ENCODE results near the gene STARD5. TPM values are rescaled to one million over a fixed set of nuclear protein-coding genes. Genes with fewer than 3 reads are reported as not detected.
A peak's percentile ranks its signal among the peaks of the same experiment; 100 is the strongest.

STARD5 gene
- total and polyA plus RNA-seq, 2 experiments from 2014 or later: 7.2 to 12.1 TPM

DNA sequence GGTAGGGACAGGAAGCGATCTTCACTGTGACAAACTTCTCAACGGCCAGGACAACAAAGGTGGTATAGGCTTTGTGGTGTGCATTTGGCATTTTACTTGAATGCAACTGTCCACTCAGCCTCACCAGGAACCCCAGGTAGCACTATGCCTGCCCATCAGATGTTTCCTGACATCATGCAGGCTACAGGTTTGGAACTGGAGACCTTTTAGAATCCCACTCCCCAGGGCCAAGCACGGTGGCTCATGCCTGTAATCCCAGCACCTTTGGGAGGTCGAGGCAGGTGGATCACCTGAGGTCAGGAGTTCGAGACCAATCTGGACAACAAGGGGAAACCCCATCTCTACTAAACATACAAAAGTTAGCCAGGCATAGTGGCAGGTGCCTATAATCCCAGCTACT lies 9.6 kb downstream of the STARD5 start:
- Histone ChIP-seq H3F3A (ENCODE audit: insufficient read depth) (peaks cover 35% of the 10 kb centered on the region), H3K36me3 (ENCODE audit: low read depth) (peaks cover 18% of the 10 kb centered on the region; the same call in 1 of the 2 replicates), H4K20me1 (ENCODE audit: insufficient read depth) (no peaks in the 10 kb centered on the region), H3K27ac (no peak overlapping the region), H3K9me3 (ENCODE audit: low read depth) (no peaks in the 10 kb centered on the region), H2AFZ (no peak overlapping the region), H3K79me2 (ENCODE audit: insufficient read depth) (no peaks in the 10 kb centered on the region), H3K9me2 (ENCODE audit: insufficient read depth) (no peaks in the 10 kb centered on the region), H3K4me2 (ENCODE audit: unreplicated experiment) (no peak overlapping the region), H3K27me3 (replicated peaks; ENCODE audit: insufficient read depth) (no peaks in the 10 kb centered on the region), H3K4me1 (ENCODE audit: insufficient read depth) (peaks cover 34% of the 10 kb centered on the region), H3K4me3 (no peak overlapping the region), H3K9ac (no peak overlapping the region)
- TF ChIP-seq EZH2 (IDR thresholded peaks at IDR 0.05; ENCODE audit: insufficient read depth, poor library complexity, severe bottlenecking) (no peak), EZH2phosphoT487 (IDR thresholded peaks at IDR 0.05; ENCODE audit: insufficient read depth, low read depth) (no peak)
- in situ Hi-C loops (cut with MboI): no loop called here
- 98 to 99% methylated on average over 5 of the region's 5 CpGs for WGBS, 2 experiments (ENCODE audit: low coverage in 1 of 2, low lambda C conversion rate in 2 of 2, missing lambda C conversion rate in 2 of 2)
- no peak for DNase-seq

DNA sequence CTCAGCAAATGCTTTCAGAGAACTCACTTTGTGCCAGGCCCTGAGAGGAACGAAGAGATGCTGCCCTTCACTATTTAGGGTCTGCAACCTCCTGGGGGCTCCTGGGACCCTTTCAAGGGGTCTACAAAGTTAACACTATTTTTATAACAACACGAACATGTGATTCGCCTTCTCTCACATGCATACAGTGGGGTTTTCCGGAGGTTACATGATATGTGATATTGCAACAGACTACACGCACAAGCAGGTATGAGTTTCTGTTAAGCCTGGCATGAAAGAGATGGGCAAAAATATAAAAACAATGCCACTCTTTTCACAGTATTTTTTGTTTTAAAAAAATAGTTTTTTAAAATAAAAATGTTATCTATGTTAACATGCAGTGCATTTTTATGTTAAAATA lies 10.3 kb downstream of the STARD5 start:
- Histone ChIP-seq H3F3A (ENCODE audit: insufficient read depth) (peaks cover 35% of the 10 kb centered on the region), H3K27me3 (replicated peaks; ENCODE audit: insufficient read depth) (no peaks in the 10 kb centered on the region), H3K4me1 (ENCODE audit: insufficient read depth) (peaks cover 35% of the 10 kb centered on the region), H4K20me1 (ENCODE audit: insufficient read depth) (no peaks in the 10 kb centered on the region), H3K9ac (no peak overlapping the region), H3K4me2 (ENCODE audit: unreplicated experiment) (peak overlapping the region; percentile 25), H3K4me3 (no peak overlapping the region), H3K36me3 (ENCODE audit: low read depth) (peaks cover 18% of the 10 kb centered on the region; the same call in 1 of the 2 replicates), H3K79me2 (ENCODE audit: insufficient read depth) (no peaks in the 10 kb centered on the region), H3K9me3 (ENCODE audit: low read depth) (no peaks in the 10 kb centered on the region), H3K9me2 (ENCODE audit: insufficient read depth) (no peaks in the 10 kb centered on the region), H3K27ac (peak overlapping the region; percentile 62), H2AFZ (no peak overlapping the region)
- in situ Hi-C loops (cut with MboI): no loop called here
- WGBS, 2 experiments (ENCODE audit: low coverage in 1 of 2, low lambda C conversion rate in 2 of 2, missing lambda C conversion rate in 2 of 2): 77 to 88% methylated on average over 5 of the region's 5 CpGs
- no peak for DNase-seq
- TF ChIP-seq EZH2phosphoT487 (IDR thresholded peaks at IDR 0.05; ENCODE audit: insufficient read depth, low read depth): no peak
- TF ChIP-seq EZH2 (IDR thresholded peaks at IDR 0.05; ENCODE audit: insufficient read depth, poor library complexity, severe bottlenecking): no peak

DNA sequence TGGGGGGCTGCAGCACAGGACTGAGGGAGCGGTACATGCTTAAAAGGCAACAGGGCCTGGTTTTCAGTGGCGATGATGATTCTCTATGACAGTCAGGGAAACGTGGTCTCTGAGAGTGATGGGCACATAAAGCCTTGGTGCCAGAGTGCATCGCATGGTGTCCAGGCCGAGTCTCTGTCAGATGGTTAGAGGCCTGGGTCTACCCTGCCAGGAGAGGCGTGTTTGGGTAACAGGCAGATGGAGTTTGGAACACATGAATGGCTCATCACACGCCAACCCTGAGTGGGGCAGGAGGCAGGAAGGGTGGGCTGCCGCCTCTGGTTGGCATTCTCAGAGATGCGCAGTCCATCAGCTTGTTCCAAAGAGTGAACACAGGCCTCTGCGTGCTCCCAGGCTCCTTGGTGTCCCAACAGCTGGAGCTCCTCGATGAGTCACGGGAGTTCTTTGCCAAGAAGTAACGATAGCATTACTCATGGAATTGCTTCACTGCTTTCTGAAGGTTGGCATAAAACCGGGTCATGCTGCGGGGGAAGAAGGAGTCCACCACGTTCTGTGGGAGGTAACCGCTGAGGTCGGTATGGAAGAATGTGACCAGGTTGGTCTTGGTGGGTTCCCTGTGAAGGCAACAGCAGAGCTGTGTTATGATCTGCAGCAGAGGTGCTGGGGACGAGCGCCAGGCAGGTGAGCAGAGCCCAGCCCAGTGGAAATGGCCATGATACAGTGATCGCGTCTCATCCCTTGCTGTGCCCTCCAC lies 11.0 kb downstream of the STARD5 start:
- TF ChIP-seq EZH2 (IDR thresholded peaks at IDR 0.05; ENCODE audit: insufficient read depth, poor library complexity, severe bottlenecking): no peak
- no peak for TF ChIP-seq EZH2phosphoT487 (IDR thresholded peaks at IDR 0.05; ENCODE audit: insufficient read depth, low read depth)
- in situ Hi-C loops (cut with MboI): no loop called here
- peak overlapping the region; percentile 60 for H3K9ac ChIP-seq

DNA sequence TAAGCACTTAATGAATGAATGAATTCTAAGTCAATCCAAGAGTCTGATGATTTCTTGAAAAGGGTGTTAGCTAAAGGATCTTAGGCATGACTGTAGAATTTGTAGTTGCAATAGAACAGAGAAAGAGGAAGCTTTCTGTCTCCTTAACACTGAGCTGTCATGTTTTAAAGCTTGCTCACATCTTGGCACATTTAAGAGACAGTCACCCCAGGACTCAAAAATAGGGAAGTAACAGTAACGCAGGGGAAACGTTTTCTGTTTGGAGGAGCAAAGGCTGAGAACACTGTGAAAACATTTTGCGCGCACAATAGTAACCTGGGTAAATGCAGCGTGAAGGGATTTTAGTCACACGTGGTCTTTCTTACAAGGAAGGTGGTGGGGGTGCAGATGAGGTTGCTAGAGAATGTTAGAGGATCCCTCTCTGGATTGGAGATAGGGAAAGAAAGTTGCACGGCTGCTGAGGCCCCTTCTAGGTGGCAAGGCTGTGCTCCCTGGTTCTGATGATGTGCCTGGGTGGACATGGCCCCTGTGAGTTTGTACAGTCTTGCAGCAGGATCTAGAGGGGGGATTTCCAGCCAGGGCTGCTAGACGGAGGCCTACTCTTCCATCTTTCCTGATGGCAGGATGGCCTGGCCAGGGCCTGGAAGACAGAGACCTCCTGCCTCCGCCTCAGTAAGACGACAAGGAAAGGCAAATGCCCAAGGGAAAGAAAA lies 12.0 kb downstream of the STARD5 start:
- in situ Hi-C loops (cut with MboI): no loop called here
- no peaks in the 10 kb centered on the region for H3K9me3 ChIP-seq (ENCODE audit: low read depth)

More for the DNA sequence above, 11.0 kb downstream of the STARD5 start:
- Histone ChIP-seq H4K20me1 (ENCODE audit: insufficient read depth) (no peaks in the 10 kb centered on the region), H2AFZ (no peak overlapping the region), H3K27ac (peak overlapping the region; percentile 85), H3K9me2 (ENCODE audit: insufficient read depth) (no peaks in the 10 kb centered on the region), H3K4me2 (ENCODE audit: unreplicated experiment) (peak overlapping the region; percentile 31), H3K9me3 (ENCODE audit: low read depth) (no peaks in the 10 kb centered on the region), H3K4me3 (no peak overlapping the region), H3K4me1 (ENCODE audit: insufficient read depth) (peaks cover 42% of the 10 kb centered on the region), H3K79me2 (ENCODE audit: insufficient read depth) (no peaks in the 10 kb centered on the region), H3K27me3 (replicated peaks; ENCODE audit: insufficient read depth) (no peaks in the 10 kb centered on the region), H3F3A (ENCODE audit: insufficient read depth) (peaks cover 35% of the 10 kb centered on the region), H3K36me3 (ENCODE audit: low read depth) (peaks cover 14% of the 10 kb centered on the region; the same call in 1 of the 2 replicates)
- WGBS, 2 experiments (ENCODE audit: low coverage in 1 of 2, low lambda C conversion rate in 2 of 2, missing lambda C conversion rate in 2 of 2): 18 to 22% methylated on average over 22 of the region's 22 CpGs
- peak; percentile 99 for DNase-seq

More for the DNA sequence above, 12.0 kb downstream of the STARD5 start:
- DNase-seq: peak; percentile 87
- Histone ChIP-seq H4K20me1 (ENCODE audit: insufficient read depth) (no peaks in the 10 kb centered on the region), H3K9me2 (ENCODE audit: insufficient read depth) (no peaks in the 10 kb centered on the region), H3K4me3 (no peak overlapping the region), H3K36me3 (ENCODE audit: low read depth) (0 out of 2 replicates have a peak, but pooled peaks cover 6% of the 10 kb centered on the region), H3K4me1 (ENCODE audit: insufficient read depth) (peaks cover 44% of the 10 kb centered on the region), H3K27me3 (replicated peaks; ENCODE audit: insufficient read depth) (no peaks in the 10 kb centered on the region), H3K9ac (peak overlapping the region; percentile 60), H3K79me2 (ENCODE audit: insufficient read depth) (no peaks in the 10 kb centered on the region), H3F3A (ENCODE audit: insufficient read depth) (peaks cover 35% of the 10 kb centered on the region), H2AFZ (no peak overlapping the region), H3K4me2 (ENCODE audit: unreplicated experiment) (peak overlapping the region; percentile 50), H3K27ac (peak overlapping the region; percentile 85)
- TF ChIP-seq EZH2 (IDR thresholded peaks at IDR 0.05; ENCODE audit: insufficient read depth, poor library complexity, severe bottlenecking): no peak
- no peak for TF ChIP-seq EZH2phosphoT487 (IDR thresholded peaks at IDR 0.05; ENCODE audit: insufficient read depth, low read depth)
- 40 to 42% methylated on average over 10 of the region's 10 CpGs for WGBS, 2 experiments (ENCODE audit: low coverage in 1 of 2, low lambda C conversion rate in 2 of 2, missing lambda C conversion rate in 2 of 2)
